Hepatocyte (in vitro differentiated cells): Measurements from ENCODE around the gene TAF8.

ENCODE experiments used
- EZH2 ChIP-seq: fragments of 200-600 bp; sonication (generic); IDR thresholded peaks from 2 replicates; pipeline ENCODE4 v1.6.1; 2016; ENCODE audit warnings: antibody characterized with exemption, mild to moderate bottlenecking, borderline replicate concordance
- TF ChIP-seq, protein P1 (sequence below): fragments of 200-600 bp; sonication (generic); IDR thresholded peaks from 2 replicates; pipeline ENCODE4 v1.5.1; 2016; ENCODE audit warnings: antibody characterized with exemption, mild to moderate bottlenecking; ENCODE audit not compliant: poor library complexity

DNA sequence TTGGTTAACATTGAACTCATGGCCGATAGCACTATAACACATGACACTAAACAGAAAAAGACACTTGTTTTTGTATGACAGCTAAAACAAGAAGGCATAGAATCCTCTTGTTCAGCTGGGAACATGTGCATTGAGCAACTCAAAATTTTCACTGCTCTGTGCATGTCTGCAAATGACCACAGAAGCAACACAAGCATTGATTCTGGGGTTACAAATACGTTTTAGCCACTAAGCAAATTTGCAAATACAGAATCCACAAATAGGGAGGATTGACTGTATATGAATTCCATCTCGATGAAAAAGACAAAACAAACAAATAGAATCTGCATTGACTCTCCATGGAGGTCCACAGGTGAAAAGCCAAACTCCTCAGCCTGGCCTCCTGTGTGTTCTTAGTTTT lies 60.4 kb downstream of the TAF8 start:
- TF ChIP-seq, protein P1, sequence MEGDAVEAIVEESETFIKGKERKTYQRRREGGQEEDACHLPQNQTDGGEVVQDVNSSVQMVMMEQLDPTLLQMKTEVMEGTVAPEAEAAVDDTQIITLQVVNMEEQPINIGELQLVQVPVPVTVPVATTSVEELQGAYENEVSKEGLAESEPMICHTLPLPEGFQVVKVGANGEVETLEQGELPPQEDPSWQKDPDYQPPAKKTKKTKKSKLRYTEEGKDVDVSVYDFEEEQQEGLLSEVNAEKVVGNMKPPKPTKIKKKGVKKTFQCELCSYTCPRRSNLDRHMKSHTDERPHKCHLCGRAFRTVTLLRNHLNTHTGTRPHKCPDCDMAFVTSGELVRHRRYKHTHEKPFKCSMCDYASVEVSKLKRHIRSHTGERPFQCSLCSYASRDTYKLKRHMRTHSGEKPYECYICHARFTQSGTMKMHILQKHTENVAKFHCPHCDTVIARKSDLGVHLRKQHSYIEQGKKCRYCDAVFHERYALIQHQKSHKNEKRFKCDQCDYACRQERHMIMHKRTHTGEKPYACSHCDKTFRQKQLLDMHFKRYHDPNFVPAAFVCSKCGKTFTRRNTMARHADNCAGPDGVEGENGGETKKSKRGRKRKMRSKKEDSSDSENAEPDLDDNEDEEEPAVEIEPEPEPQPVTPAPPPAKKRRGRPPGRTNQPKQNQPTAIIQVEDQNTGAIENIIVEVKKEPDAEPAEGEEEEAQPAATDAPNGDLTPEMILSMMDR, result no peak
- TF ChIP-seq EZH2, result no peak
